IPS DF 19.7 (cell line): ENCODE measurements around the gene ATL2.
"Not testable (repeated sequence)": the region's sequence is repeated elsewhere in the genome, so short reads cannot be mapped to it uniquely, and the experiment has no call there.

Experiments used
- DNase-seq: peaks from one replicate; pipeline ENCODE4 v3.0.0-alpha.2; 2013; ENCODE audit warnings: low read depth, low spot score

The ATL2 gene

DNA sequence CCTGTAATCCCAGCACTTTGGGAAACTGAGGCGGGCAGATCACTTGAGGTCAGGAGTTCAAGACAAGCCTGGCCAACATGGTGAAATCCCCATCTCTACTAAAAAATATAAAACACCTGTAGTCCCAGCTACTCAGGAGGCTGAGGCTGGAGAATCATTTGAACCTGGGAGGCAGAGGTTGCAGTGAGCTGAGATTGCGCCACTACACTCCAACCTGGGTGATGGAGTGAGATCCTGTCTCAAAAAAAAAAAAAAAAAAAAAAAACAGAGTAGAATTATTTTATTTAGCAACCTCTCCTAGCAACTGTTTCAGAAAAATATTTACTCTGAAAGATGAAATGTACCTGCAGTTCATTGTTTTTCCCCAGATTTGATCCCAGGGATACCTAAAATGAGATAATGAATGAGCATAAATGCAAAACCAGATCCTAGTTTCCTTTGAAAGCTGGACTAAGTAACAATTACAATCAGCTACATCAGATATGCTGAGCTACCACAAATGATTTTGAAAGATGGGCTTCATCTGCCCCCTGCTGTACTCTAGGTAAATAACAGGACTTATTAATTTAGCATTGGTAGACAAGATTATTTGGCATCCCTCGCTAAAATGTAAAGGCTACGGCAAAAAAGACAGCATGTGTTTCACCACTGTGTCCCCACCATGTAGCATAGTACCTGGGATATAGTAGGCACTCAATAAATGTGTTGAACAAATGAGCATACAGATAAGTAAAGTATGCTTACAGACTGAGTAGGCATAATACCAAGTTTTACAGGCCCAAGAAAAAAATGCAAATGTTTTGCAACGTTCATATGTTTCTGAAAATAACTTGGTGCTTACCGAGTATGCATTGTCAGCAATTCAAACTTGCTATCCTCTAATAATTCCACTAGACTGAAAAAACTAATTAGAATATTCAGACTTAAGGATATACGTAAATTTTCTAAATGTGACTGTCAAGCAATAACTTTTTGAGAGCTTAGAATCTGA lies 102.5 kb downstream of the ATL2 start:
- DNase-seq = peak; percentile 9

DNA sequence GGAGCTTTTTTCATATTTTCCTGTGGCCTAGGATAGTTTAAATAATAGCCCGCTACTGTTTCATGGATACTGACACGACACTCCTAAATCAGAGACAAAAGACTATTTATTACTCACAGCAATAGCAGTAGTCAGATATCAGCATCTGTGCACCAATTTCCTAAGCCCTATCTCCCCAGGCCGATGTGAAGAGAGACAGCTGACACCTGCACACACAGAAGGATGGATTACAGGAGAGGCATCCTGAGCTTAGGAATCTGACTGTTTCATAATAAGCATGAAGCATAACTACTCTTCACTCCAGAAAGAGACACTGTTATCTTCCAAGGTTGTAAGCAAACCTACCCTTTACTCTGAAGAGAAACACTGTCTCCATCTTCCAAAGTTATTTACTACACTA lies 105.4 kb downstream of the ATL2 start:
- DNase-seq = no peak

GRCh38 chr2:38269421-38269820 lies 107.7 kb downstream of the ATL2 start:
- DNase-seq = no peak

DNA sequence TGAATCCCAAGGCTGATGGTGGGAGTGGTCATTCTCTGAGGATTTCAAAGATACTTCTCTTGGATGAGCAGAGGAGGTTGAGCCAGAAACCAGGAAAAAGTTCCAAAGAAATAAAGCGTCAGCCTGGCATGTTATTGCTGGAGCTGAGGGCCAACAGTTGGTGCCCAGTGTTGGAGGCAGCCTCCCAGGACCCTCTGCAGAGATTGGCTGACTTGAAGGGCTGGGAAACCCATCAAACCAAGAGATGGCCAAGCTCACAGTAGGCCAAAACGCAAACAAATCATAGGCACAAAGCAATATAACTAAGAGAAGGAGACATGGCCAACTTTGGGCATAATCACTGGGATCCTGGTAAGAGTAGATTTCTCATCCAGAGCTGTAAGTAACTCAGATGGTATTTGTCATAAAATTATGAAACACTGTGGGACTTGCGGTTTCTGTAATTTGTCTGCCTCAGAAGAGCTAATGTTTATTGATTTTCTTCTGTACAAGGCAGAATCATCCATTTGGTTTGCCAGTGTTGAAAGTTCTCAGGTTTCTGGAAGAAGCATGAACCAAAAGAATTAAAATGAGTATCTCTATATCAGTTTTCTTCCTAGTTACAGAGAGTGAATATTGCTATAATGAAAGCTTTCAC lies 108.3 kb downstream of the ATL2 start:
- DNase-seq = no peak

GRCh38 chr2:38268001-38268400 lies 109.1 kb downstream of the ATL2 start:
- no peak for DNase-seq

- DNase-seq = no peak
Measured at GRCh38 chr2:38267270-38267925, 109.7 kb downstream of the ATL2 start.

GRCh38 chr2:38266382-38267061 lies 110.6 kb downstream of the ATL2 start:
- DNase-seq = no peak

DNA sequence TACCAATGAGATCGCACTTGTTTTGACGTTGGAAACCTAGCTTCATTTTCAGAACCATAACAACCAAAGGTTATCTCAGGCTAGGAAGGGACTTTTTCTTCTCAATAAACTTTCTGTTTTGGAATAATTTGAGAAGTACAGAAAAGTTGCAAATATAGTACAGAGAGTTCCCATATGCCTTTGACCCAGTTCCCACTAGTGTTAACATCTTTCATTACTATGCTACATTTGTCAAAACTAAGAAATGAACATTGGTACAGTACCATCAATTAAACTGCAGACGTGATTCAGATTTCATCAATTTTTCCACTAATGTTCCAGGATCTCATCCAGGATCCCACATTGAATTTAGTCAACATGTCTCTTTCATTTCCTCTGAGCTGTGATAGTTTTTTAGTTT lies 111.6 kb downstream of the ATL2 start:
- DNase-seq = no peak

DNA sequence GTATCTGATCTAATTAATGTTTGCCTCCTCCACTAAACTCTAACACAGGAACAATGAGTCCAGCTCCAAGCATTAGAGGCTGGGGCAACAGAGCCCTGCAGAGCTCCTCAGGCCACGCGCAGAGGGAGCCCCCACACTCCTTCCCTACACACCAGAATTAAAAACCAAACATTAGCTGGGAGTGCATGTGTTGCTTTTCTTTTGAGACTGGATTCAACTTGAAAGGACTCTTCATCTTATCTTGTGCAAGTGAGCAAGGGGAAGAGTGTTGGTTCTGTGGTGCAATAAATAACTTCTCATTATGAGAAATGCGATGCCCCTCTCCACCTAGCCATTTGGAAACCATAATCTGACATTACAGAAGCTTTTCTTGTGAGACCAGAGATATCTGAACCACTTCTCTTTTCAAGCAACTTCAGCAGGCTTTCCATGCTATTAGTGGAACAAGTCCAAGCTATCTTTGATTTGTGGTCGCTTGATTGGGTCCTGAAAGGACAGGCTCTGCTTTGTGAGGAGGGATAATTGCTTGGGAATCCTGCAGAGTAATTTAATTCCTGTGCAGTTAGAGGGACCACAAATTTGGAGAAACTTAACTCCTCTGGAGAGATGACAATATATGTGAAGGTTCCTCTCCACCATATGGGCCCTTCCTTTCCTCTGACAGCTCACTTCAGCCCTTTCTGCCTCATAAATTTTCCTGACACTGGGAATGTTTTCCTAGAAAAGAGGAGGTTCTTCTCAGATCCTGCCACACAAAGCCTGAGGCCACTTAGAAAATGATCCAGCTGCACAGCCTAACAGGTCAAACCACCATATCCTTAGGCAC lies 112.5 kb downstream of the ATL2 start:
- DNase-seq = no peak

GRCh38 chr2:38263293-38263692 lies 113.8 kb downstream of the ATL2 start:
- DNase-seq = no peak

DNA sequence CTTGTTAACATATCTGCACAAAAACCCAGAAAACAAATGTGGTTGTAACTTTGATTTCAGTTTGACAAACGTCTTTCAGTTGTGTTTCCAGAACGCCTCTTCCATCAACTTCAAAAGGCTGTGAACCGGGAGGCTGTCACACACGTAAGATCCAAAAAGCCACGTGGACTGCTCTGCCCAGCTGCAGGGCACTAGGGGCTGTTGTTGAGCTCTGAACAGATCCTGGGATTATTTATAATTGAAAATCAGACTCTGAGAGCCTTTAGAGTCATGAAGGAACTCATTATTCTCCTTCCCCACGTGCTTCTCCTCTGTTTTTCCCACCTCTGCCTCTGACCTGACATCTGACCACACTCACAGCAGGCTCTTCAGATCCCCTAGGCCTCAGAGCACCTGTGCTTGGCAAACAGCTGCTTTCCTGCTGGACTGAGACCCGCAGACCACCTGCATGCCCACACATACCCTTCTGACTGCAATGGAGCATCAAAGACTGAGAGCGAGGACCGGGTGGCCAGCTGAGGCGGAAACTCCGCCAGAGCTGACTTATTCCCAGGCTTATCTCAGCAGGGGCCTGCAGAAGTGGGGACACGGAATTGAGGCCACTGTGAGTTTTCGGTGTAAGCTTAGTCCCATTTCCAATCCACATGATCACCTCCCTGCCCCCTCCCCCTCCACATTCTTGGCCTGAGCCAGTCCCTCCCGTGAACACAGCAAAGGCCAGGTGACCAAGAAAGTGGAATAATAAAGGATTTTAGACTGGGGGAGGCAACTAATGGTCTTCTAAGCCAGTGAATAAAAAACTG lies 114.8 kb downstream of the ATL2 start:
- DNase-seq = no peak

GRCh38 chr2:38261569-38262068 lies 115.5 kb downstream of the ATL2 start:
- DNase-seq = no peak

DNA sequence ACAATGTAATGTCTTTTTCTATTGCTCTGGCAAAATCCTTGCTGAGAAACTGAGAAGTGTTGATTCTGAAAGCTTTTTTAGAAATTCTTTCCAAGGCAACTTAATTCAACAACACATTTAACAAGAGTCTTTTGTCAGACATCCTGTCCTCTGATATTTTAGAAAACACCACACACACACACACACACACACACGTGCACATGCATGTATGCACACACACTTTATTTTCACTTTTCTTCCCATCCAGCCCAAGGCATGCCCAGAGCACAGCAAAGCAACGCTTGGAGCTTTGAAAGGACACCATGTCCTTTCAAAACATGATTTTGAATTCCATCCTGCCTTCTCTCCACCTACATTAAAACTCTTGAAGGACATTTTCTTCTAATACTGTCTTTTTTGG lies 116.1 kb downstream of the ATL2 start:
- no peak for DNase-seq

DNA sequence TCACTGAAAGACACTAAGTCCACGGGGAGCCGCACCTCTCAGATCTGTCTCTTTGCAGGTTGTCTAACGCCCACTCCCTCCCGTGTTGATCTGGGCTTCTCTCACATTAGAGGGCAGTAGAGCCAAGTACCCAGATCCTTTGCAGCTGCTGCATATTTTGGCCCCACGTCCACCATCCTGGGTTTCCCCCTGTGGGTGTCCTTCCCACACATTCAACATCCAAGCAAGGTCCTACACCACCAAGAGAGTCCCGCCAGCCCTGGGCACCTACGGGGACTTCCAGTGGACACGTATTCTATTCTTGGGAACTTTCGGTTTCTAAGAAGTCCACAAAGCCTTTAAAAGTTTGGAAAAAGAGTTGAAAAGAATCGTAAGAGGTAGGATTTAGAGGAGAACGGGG lies 116.6 kb downstream of the ATL2 start:
- no peak for DNase-seq

DNA sequence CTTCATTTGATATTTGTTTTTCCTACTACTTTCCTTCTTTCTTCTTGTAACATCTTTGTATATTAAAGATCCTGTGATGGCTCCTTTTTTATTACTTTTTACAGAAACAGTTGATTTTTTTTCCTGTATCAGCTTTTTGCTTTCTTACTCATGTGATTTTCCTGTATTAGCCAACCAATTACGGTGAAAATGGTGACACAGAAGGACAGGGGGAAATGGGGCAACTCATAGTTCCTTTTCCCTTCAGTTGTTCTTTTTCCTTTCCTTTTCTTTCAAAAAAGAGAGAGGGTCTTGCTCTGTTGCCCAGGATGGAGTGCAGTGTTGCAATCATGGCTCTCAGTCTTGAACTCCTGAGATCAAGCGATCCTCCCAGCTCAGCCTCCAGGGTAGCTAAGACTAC lies 117.8 kb downstream of the ATL2 start:
- DNase-seq = no peak

DNA sequence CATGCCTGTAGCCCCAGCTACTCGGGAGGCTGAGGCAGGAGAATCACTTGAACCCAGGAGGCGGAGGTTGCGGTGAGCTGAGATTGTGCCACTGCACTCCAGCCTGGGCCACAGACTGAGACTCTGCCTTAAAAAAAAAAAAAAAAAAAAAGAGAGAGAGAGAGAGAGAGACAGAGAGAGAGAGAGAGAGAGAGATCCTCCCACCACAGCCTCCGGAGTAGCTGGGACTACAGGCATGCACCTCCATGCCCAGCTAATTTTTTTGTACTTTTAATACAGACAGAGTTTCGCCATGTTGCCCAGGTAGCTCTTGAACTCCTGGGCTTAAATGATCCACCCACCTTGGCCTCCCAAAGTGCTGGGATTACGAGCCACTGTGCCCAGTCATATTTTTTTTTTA lies 119.4 kb downstream of the ATL2 start:
- DNase-seq = not testable (repeated sequence)

- no peak for DNase-seq
Measured at GRCh38 chr2:38256610-38257009, 120.5 kb downstream of the ATL2 start.

- DNase-seq = no peak
Measured at GRCh38 chr2:38255211-38255610, 121.9 kb downstream of the ATL2 start.

DNA sequence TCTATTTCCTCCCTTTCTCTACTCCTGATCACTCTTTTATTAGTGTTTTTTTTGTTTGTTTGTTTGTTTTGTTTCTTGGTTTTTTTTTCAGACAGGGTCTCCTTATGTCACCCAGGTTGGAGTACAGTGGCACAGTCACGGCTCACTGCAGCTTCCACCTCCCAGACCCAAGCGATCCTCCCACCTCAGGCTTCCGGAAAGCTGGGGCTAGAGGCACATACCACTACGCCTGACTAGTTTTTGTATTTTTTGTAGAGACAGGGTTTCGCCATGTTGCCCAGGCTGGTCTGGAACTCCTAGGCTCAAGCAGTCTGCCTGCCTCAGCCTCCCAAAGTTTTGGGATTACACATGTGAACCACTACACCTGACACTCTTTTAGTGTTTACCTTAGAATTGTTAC lies 122.3 kb downstream of the ATL2 start:
- no peak for DNase-seq

- no peak for DNase-seq
Measured at GRCh38 chr2:38251940-38252339, 125.1 kb downstream of the ATL2 start.
